NCI-H1105 (cell line): ENCODE results near the gene SLC25A17.
"Not testable (repeated sequence)": the region's sequence is repeated elsewhere in the genome, so short reads cannot be mapped to it uniquely, and the experiment has no call there.

Experiments
- DNase-seq: peaks from one replicate; lab custom pipeline; 2025; lab: John Stamatoyannopoulos, UW

Gene SLC25A17

GRCh38 chr22:40818747-40819598, at the start of gene SLC25A17:
Gene SLC25A17 (minus strand): TSS chr22:40819346. CDS start chr22:40819248, 98 bp downstream.
- peak; percentile 84 for DNase-seq

GRCh38 chr22:40868379-40868778, 49.2 kb upstream of the SLC25A17 start:
- not testable (repeated sequence) for DNase-seq

GRCh38 chr22:40867109-40867508, 48.0 kb upstream of the SLC25A17 start:
- no peak for DNase-seq

GRCh38 chr22:40862537-40862936, 43.4 kb upstream of the SLC25A17 start:
- no peak for DNase-seq

GRCh38 chr22:40862013-40862412, 42.9 kb upstream of the SLC25A17 start, which contains the start of gene DNAJB7:
Gene DNAJB7 (minus strand): TSS chr22:40862113. CDS start chr22:40861994, 119 bp downstream.
- DNase-seq, result no peak

- no peak for DNase-seq
Measured at GRCh38 chr22:40857309-40857855, 38.2 kb upstream of the SLC25A17 start.

GRCh38 chr22:40856513-40857308, 37.6 kb upstream of the SLC25A17 start, which contains the start of the genes ST13 and XPNPEP3:
Gene ST13 (minus strand): TSS chr22:40856639. CDS start chr22:40856540, 99 bp downstream.
Gene XPNPEP3 (plus strand): TSS chr22:40857148. CDS start chr22:40857182, 34 bp downstream.
- DNase-seq, result peak; percentile 91

- DNase-seq, result no peak
Measured at GRCh38 chr22:40855979-40856512, 36.9 kb upstream of the SLC25A17 start.

- peak; percentile 27 for DNase-seq
Measured at GRCh38 chr22:40855071-40855978, 36.2 kb upstream of the SLC25A17 start.

- no peak for DNase-seq
Measured at GRCh38 chr22:40853961-40854360, 34.8 kb upstream of the SLC25A17 start.

- DNase-seq, result no peak
Measured at GRCh38 chr22:40853333-40853732, 34.2 kb upstream of the SLC25A17 start.

- DNase-seq, result not testable (repeated sequence)
Measured at GRCh38 chr22:40845816-40846215, 26.7 kb upstream of the SLC25A17 start.

- DNase-seq, result no peak
Measured at GRCh38 chr22:40844951-40845350, 25.8 kb upstream of the SLC25A17 start.

GRCh38 chr22:40838486-40838885, 19.3 kb upstream of the SLC25A17 start:
- no peak for DNase-seq

- DNase-seq, result no peak
Measured at GRCh38 chr22:40834619-40835018, 15.5 kb upstream of the SLC25A17 start.

- no peak for DNase-seq
Measured at GRCh38 chr22:40829131-40829530, 10.0 kb upstream of the SLC25A17 start.

- no peak for DNase-seq
Measured at GRCh38 chr22:40826984-40827741, 8.0 kb upstream of the SLC25A17 start.

- DNase-seq, result not testable (repeated sequence)
Measured at GRCh38 chr22:40826292-40826691, 7.1 kb upstream of the SLC25A17 start.

GRCh38 chr22:40823426-40823825, 4.3 kb upstream of the SLC25A17 start:
- DNase-seq, result no peak

GRCh38 chr22:40819599-40820140, 524 bp upstream of the SLC25A17 start:
- no peak for DNase-seq
